Tibial nerve (tissue), 4 donors: Measurements from ENCODE around the gene NDFIP1.

Experiments used
- EP300 ChIP-seq, 2 donors: sonication (generic); formaldehyde crosslinking; IDR thresholded peaks; one replicate each; pipeline ENCODE4 v1.6.1; 2017; ENCODE audit warnings: antibody characterized with exemption in 2 of 2, mild to moderate bottlenecking in 1 of 2
- POLR2A ChIP-seq, 2 donors: fragments of 450-650 bp; IDR thresholded peaks; one replicate each; pipeline ENCODE4 v1.6.1; 2017; ENCODE audit warnings: antibody characterized with exemption in 2 of 2, mild to moderate bottlenecking in 2 of 2, moderate library complexity in 2 of 2
- TF ChIP-seq, protein P1 (sequence below), 5 experiments: fragments of 200-600 bp in 3 of 5; fragments of 450-650 bp in 2 of 5; sonication (generic) in 3 of 5; IDR thresholded peaks; one replicate each; pipeline ENCODE4 v1.5.1; 2016 to 2019; ENCODE audit warnings: antibody characterized with exemption in 5 of 5, mild to moderate bottlenecking in 3 of 5, moderate library complexity in 2 of 5

DNA sequence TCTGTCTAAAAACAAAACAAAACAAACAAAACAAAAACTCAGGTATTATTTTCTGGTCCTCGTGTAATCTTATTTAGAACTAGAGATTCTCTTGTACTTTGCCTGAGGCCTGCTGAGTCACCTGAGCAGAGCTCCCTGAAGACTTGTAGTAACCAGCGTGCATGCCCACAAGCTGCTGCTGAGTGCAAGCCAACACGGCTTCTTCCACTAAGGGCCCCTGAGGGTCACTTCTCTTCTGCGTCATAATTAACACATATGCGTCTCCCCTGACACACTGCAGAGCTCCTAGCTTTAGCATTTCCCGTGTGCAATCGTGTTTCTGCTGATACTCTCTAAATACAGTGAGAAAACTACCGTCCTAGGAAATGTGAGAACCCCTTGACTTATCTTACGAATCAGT lies 10.9 kb upstream of the NDFIP1 start:
- TF ChIP-seq, protein P1, sequence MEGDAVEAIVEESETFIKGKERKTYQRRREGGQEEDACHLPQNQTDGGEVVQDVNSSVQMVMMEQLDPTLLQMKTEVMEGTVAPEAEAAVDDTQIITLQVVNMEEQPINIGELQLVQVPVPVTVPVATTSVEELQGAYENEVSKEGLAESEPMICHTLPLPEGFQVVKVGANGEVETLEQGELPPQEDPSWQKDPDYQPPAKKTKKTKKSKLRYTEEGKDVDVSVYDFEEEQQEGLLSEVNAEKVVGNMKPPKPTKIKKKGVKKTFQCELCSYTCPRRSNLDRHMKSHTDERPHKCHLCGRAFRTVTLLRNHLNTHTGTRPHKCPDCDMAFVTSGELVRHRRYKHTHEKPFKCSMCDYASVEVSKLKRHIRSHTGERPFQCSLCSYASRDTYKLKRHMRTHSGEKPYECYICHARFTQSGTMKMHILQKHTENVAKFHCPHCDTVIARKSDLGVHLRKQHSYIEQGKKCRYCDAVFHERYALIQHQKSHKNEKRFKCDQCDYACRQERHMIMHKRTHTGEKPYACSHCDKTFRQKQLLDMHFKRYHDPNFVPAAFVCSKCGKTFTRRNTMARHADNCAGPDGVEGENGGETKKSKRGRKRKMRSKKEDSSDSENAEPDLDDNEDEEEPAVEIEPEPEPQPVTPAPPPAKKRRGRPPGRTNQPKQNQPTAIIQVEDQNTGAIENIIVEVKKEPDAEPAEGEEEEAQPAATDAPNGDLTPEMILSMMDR (IDR thresholded peaks at IDR 0.05): no peak
- TF ChIP-seq POLR2A (IDR thresholded peaks at IDR 0.05) (no peak), EP300 (IDR thresholded peaks at IDR 0.05) (no peak)
